Ovary (tissue), 9 donors: ENCODE data around the gene KCNS1. TPM values are rescaled to one million over a fixed set of nuclear protein-coding genes. Genes with fewer than 3 reads are reported as not detected.

Experiments
- DNase-seq, 5 donors: peaks; one replicate each; pipeline ENCODE4 v3.0.0-alpha.2; 2019 to 2020
- H3K27ac ChIP-seq, 2 donors: fragments of 200-600 bp; one replicate each; pipeline versions ENCODE4 v1.5.1 to v1.8.0; 2019 to 2022
- H3K27me3 ChIP-seq: fragments of 200-600 bp; one replicate; pipeline ENCODE4 v1.8.0; 2022
- H3K36me3 ChIP-seq: fragments of 200-600 bp; sonication (generic); one replicate; pipeline ENCODE4 v1.5.1; 2019
- H3K4me1 ChIP-seq: one replicate; pipeline ENCODE4 v1.8.1; 2013; ENCODE audit warnings: mild to moderate bottlenecking, moderate library complexity; ENCODE audit not compliant: insufficient read depth
- H3K4me3 ChIP-seq: fragments of 200-600 bp; sonication (generic); one replicate; pipeline ENCODE4 v1.5.1; 2017
- H3K9me3 ChIP-seq, 2 donors: fragments of 200-600 bp in 1 of 2; sonication (generic) in 1 of 2; one replicate each; pipeline versions ENCODE4 v1.5.1 to v1.8.1; 2013 to 2019; ENCODE audit warnings: mild to moderate bottlenecking in 1 of 2, moderate library complexity in 1 of 2
- CTCF ChIP-seq, 3 donors: fragments of 450-650 bp in 2 of 3; fragments of 200-600 bp in 1 of 3; IDR thresholded peaks; one replicate each; pipeline versions ENCODE4 v1.5.1 to v1.8.0; 2016 to 2022; ENCODE audit warnings: antibody characterized with exemption in 3 of 3, mild to moderate bottlenecking in 1 of 3
- EP300 ChIP-seq: sonication (generic); formaldehyde crosslinking; IDR thresholded peaks from one replicate; pipeline ENCODE4 v1.6.1; 2017; ENCODE audit warnings: antibody characterized with exemption
- POLR2A ChIP-seq: fragments of 450-650 bp; IDR thresholded peaks from one replicate; pipeline ENCODE4 v1.6.1; 2017; ENCODE audit warnings: antibody characterized with exemption, mild to moderate bottlenecking, moderate library complexity
- WGBS, 3 donors: extraction: QIAGEN DNeasy Blood & Tissue Kit in 1 of 3; methylation state at CpG; one replicate each; pipeline versions ENCODE4 v1.1.5 to v1.1.7; 2013 to 2017; 5-methylcytosine and 5-hydroxymethylcytosine counted together
- intact Hi-C, 4 donors: fragments of 100-400 bp; cut with DNase I; formaldehyde crosslinking; loops; one replicate each; pipeline versions ENCODE4 v1.11.0 to v1.15.1; 2022 to 2023
- polyA plus RNA-seq, 2 donors: library from polyadenylated mRNA; stranded (reverse); fragments of 200-250 nt in 1 of 2; fragments of 350-450 nt in 1 of 2; fragmentation: Illumina TruSeq in 1 of 2; extraction: RNeasy Lipid Tissue Mini Kit (QIAGEN cat#74804) in 1 of 2; gene quantifications; one replicate each; pipeline ENCODE4 v1.2.3, GENCODE V29; 2013 to 2014
- total RNA-seq, 7 donors: library from RNA; depleted of rRNA in 2 of 7; stranded (reverse); fragments of >200 nt in 2 of 7; fragmentation: NEBNext Ultra II Directional in 3 of 7; extraction: Animal tissue kit (Norgen Biotek cat#: 25700) in 3 of 7; gene quantifications; one replicate each; pipeline versions ENCODE4 v1.1.0 to v1.2.4, GENCODE V29; 2016 to 2023
- donor health status: DM: no; HTN: no; CAD: no; lungs with moderate emphysema.
- donor health status: DM: no; HTN: no; CAD: no.
- donor health status: Bipolar disorder and iron deficiency.
- donor health status: DM: yes; HTN: yes; CAD: no.
- donor health status: DM: no; HTN: no; CAD: no.
- donor health status: DM: yes; HTN: yes; CAD: no.

The KCNS1 gene
- total and polyA plus RNA-seq, 9 donors = 0.02 to 0.80 TPM; not detected in 7

DNA sequence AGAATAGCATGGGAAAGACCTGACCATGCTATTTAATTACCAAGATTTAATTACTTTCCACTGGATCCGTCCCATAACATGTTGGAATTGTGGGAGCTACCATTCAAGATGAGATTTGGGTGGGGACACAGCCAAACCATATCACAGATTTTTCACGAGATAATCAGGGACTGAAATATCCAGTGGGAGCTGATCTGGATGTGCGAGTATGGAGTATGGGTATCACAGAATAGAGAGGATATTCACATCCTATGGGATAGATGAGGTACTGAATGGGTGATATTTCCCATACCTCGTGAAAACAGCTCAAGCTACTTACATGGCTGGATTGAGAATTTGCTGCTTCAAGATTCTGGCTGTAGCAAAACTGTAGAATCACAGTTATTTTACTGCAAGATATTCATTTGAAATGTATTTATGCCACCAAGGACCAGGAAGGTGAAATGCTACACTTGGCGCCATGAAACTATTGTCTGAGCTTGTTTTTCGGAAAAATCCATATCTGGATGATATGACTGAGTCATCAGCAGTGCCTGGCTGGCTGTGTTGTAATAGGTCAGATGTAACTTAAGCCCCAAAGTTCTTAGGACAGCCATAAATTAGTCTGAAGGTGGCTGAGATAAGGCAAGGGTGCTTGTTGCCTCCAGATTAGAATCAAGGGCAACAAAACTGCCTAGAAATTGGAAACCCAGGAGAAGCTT is 29.8 kb downstream of the KCNS1 start:
- WGBS, 3 donors = 94 to 96% (median 95%) methylated on average over 6 of the region's 6 CpGs
- intact Hi-C loops = no loop called here

GRCh38 chr20:45069261-45069660 is 31.7 kb downstream of the KCNS1 start:
- DNase-seq = no peak
- Histone ChIP-seq H3K27ac (no peak overlapping the region), H3K9me3 (no peaks in the 10 kb centered on the region), H3K36me3 (no peaks in the 10 kb centered on the region), H3K4me3 (no peak overlapping the region), H3K4me1 (no peaks in the 10 kb centered on the region), H3K27me3 (no peaks in the 10 kb centered on the region)
- 75 to 87% (median 81%) methylated on average over 1 of the region's 1 CpG for WGBS, 3 donors
- no peak for TF ChIP-seq CTCF (IDR thresholded peaks at IDR 0.05)
- TF ChIP-seq POLR2A = no peak
- no peak for TF ChIP-seq EP300
- intact Hi-C loops = no loop called here

More for the DNA sequence above, 29.8 kb downstream of the KCNS1 start:
- Histone ChIP-seq H3K36me3 (no peaks in the 10 kb centered on the region), H3K27me3 (no peaks in the 10 kb centered on the region), H3K4me3 (no peak overlapping the region), H3K27ac (no peak overlapping the region), H3K9me3 (no peaks in the 10 kb centered on the region), H3K4me1 (no peaks in the 10 kb centered on the region)
- TF ChIP-seq CTCF (IDR thresholded peaks at IDR 0.05) (no peak), POLR2A (no peak), EP300 (no peak)
- no peak for DNase-seq

DNA sequence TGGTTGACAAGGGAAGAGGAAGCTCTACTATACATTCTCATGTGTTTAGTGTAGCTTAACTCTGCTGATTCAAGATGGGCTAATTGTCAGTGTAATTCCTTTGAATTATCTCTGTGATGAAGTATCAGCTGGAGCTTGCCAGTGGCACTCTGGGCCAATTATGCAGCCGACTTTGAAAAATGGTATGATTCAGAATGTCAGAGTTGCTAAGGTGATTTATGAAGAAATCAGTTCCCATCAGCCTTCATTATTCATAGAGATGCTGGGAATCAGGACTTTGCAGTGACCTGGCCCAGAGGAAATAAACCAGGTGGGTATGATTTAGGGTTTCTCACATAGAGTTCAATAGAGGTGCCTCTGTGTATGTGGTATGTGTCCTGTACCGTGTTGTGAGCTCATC is 33.4 kb downstream of the KCNS1 start:
- Histone ChIP-seq H3K4me1 (no peaks in the 10 kb centered on the region), H3K27ac (no peak overlapping the region), H3K9me3 (no peaks in the 10 kb centered on the region), H3K4me3 (no peak overlapping the region), H3K36me3 (no peaks in the 10 kb centered on the region), H3K27me3 (no peaks in the 10 kb centered on the region)
- intact Hi-C loops = no loop called here
- TF ChIP-seq EP300 (no peak), POLR2A (no peak), CTCF (IDR thresholded peaks at IDR 0.05) (no peak)
- WGBS, 3 donors = 54 to 59% (median 58%) methylated on average over 2 of the region's 2 CpGs
- DNase-seq = no peak

GRCh38 chr20:45067087-45067486 is 33.8 kb downstream of the KCNS1 start:
- Histone ChIP-seq H3K9me3 (no peaks in the 10 kb centered on the region), H3K4me3 (no peak overlapping the region), H3K36me3 (no peaks in the 10 kb centered on the region), H3K4me1 (no peaks in the 10 kb centered on the region), H3K27ac (no peak overlapping the region), H3K27me3 (no peaks in the 10 kb centered on the region)
- no peak for DNase-seq
- 93 to 98% (median 94%) methylated on average over 4 of the region's 4 CpGs for WGBS, 3 donors
- no peak for TF ChIP-seq POLR2A
- intact Hi-C loops = no loop called here

- Histone ChIP-seq H3K4me3 (no peak overlapping the region), H3K4me1 (no peaks in the 10 kb centered on the region), H3K36me3 (no peaks in the 10 kb centered on the region), H3K27me3 (no peaks in the 10 kb centered on the region), H3K27ac (no peak overlapping the region), H3K9me3 (no peaks in the 10 kb centered on the region)
- intact Hi-C loops = no loop called here
- WGBS, 3 donors = 88 to 91% (median 91%) methylated on average over 7 of the region's 7 CpGs
- no peak for TF ChIP-seq POLR2A
- no peak for TF ChIP-seq EP300
- no peak for TF ChIP-seq CTCF (IDR thresholded peaks at IDR 0.05)
- DNase-seq = no peak
Measured at GRCh38 chr20:45066372-45066771, 34.6 kb downstream of the KCNS1 start.
